Osteocyte (in vitro differentiated cells): ENCODE data around the gene ABCA13. TPM values are rescaled to one million over a fixed set of nuclear protein-coding genes. Genes with fewer than 3 reads are reported as not detected.

Source experiments
- DNase-seq: peaks from one replicate; pipeline ENCODE4 v3.0.0; 2021; ENCODE audit warnings: mixed read lengths; ENCODE audit not compliant: unreplicated experiment; ENCODE audit errors: extremely low spot score
- H3K27ac Mint-ChIP-seq: one replicate; pipeline ENCODE4 v1.8.0; 2021; ENCODE audit warnings: mild to moderate bottlenecking, mixed read lengths; ENCODE audit not compliant: unreplicated experiment
- H3K27me3 Mint-ChIP-seq: one replicate; pipeline ENCODE4 v1.8.0; 2021; ENCODE audit warnings: mixed read lengths; ENCODE audit not compliant: unreplicated experiment
- H3K36me3 Mint-ChIP-seq: one replicate; pipeline ENCODE4 v1.8.0; 2021; ENCODE audit warnings: mixed read lengths; ENCODE audit not compliant: unreplicated experiment
- H3K4me1 Mint-ChIP-seq: one replicate; pipeline ENCODE4 v1.8.0; 2021; ENCODE audit warnings: mixed read lengths; ENCODE audit not compliant: unreplicated experiment
- H3K4me3 Mint-ChIP-seq: one replicate; pipeline ENCODE4 v1.8.0; 2021; ENCODE audit warnings: mild to moderate bottlenecking, moderate library complexity, mixed read lengths; ENCODE audit not compliant: unreplicated experiment
- H3K9me3 Mint-ChIP-seq: one replicate; pipeline ENCODE4 v1.8.0; 2021; ENCODE audit warnings: mixed read lengths; ENCODE audit not compliant: unreplicated experiment
- CTCF ChIP-seq: fragments of 200-600 bp; sonication (generic); IDR thresholded peaks from 2 replicates; pipeline ENCODE4 v1.5.0; 2021; ENCODE audit warnings: antibody characterized with exemption, mild to moderate bottlenecking, moderate library complexity
- total RNA-seq: library from RNA; stranded (reverse); gene quantifications from 2 replicates; pipeline ENCODE4 v1.2.1, GENCODE V29; 2021

Gene ABCA13
- total RNA-seq, 1 donor from 2014 or later, result 1.1 TPM

GRCh38 chr7:48643431-48644013, 472.3 kb downstream of the ABCA13 start:
- Mint-ChIP-seq H3K4me3 (no peak overlapping the region), H3K27me3 (no peaks in the 10 kb centered on the region), H3K4me1 (no peaks in the 10 kb centered on the region), H3K27ac (no peak overlapping the region), H3K36me3 (no peaks in the 10 kb centered on the region), H3K9me3 (no peaks in the 10 kb centered on the region)
- DNase-seq, result no peak
- no peak for TF ChIP-seq CTCF

GRCh38 chr7:48658138-48658537, 486.9 kb downstream of the ABCA13 start:
- Mint-ChIP-seq H3K9me3 (no peaks in the 10 kb centered on the region), H3K27me3 (no peaks in the 10 kb centered on the region), H3K27ac (no peak overlapping the region), H3K4me1 (no peaks in the 10 kb centered on the region), H3K4me3 (no peak overlapping the region), H3K36me3 (no peaks in the 10 kb centered on the region)
- no peak for TF ChIP-seq CTCF
- no peak for DNase-seq

- Mint-ChIP-seq H3K27me3 (no peaks in the 10 kb centered on the region), H3K4me1 (no peaks in the 10 kb centered on the region), H3K4me3 (no peak overlapping the region), H3K27ac (no peak overlapping the region), H3K9me3 (no peaks in the 10 kb centered on the region), H3K36me3 (no peaks in the 10 kb centered on the region)
- no peak for DNase-seq
- TF ChIP-seq CTCF, result no peak
Measured at GRCh38 chr7:48660306-48660870, 489.1 kb downstream of the ABCA13 start.

GRCh38 chr7:48664241-48664640, 493.0 kb downstream of the ABCA13 start:
- Mint-ChIP-seq H3K27me3 (no peaks in the 10 kb centered on the region), H3K36me3 (no peaks in the 10 kb centered on the region), H3K9me3 (no peaks in the 10 kb centered on the region), H3K4me1 (no peaks in the 10 kb centered on the region), H3K27ac (no peak overlapping the region), H3K4me3 (no peak overlapping the region)
- no peak for DNase-seq
- TF ChIP-seq CTCF, result no peak

- no peak for DNase-seq
- Mint-ChIP-seq H3K36me3 (no peaks in the 10 kb centered on the region), H3K9me3 (no peaks in the 10 kb centered on the region), H3K27ac (no peak overlapping the region), H3K4me1 (no peaks in the 10 kb centered on the region), H3K27me3 (no peaks in the 10 kb centered on the region), H3K4me3 (no peak overlapping the region)
- no peak for TF ChIP-seq CTCF
Measured at GRCh38 chr7:48665353-48666135, 494.3 kb downstream of the ABCA13 start.
